GM12872 (cell line): Measurements from ENCODE around the gene RASGRP1.

Experiments used
- TF ChIP-seq, protein P1 (sequence below): IDR thresholded peaks from 3 replicates; pipeline ENCODE4 v1.5.1; 2011; ENCODE audit warnings: low read depth, mild to moderate bottlenecking, low read length, moderate library complexity; ENCODE audit not compliant: insufficient read depth

Gene RASGRP1

DNA sequence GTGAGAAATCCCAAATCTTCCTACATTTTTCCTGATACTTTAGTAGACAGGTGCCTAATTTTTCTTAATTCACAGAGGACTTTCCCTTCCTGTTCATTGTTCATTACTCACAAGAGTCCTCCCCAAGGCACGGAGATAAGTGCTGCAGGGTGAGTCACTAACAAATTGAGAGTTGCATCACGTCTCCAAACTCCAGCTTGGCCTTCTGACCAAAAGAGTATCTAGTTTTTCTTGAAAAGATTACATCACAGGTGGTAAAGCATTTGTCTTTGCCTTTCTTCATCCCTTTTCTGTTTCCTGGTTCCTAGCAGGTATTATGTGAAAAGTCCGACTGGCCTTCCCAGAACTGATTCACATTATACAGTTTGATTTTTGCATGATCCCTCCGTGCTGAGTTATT lies 24.9 kb upstream of the RASGRP1 start:
- TF ChIP-seq, protein P1, sequence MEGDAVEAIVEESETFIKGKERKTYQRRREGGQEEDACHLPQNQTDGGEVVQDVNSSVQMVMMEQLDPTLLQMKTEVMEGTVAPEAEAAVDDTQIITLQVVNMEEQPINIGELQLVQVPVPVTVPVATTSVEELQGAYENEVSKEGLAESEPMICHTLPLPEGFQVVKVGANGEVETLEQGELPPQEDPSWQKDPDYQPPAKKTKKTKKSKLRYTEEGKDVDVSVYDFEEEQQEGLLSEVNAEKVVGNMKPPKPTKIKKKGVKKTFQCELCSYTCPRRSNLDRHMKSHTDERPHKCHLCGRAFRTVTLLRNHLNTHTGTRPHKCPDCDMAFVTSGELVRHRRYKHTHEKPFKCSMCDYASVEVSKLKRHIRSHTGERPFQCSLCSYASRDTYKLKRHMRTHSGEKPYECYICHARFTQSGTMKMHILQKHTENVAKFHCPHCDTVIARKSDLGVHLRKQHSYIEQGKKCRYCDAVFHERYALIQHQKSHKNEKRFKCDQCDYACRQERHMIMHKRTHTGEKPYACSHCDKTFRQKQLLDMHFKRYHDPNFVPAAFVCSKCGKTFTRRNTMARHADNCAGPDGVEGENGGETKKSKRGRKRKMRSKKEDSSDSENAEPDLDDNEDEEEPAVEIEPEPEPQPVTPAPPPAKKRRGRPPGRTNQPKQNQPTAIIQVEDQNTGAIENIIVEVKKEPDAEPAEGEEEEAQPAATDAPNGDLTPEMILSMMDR, result no peak

DNA sequence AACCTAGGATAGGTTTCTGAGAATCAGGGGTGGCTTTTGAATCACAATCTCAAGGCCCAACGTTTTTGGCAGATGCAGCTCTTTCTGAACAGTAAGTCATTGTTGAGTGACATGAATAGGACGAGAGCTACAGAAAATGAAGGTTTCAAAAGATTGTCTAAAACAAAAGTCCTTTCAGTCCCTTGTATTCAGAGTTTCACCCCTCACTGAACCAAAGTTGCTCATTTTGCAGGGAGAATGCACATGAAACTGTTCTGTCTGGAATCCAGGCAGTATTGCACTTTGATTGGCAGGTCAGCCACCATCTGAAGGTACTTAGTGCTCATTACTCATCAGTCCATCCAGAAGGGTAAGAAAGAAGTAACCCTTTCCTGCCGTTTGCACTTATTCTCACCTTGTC lies 24.1 kb upstream of the RASGRP1 start:
- TF ChIP-seq, protein P1, result no peak

DNA sequence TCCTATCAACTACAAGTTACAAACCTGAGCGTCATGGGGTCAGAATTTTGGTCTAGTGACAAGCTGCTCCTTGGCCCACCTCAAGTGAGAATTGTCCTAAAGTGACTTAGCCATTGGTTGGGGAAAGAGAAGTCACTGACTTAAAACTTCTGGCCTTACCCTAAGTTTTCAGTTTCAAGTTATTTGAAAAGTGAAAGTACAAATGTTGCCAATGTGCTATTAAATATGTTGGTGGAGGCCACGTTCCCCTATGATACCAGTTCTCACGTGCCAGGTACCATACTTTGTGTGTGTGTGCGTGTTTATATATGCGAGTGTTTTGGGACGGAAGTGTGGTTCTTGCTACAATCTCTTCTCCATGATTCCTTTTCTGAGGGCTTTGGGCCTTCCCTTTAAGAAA lies 22.6 kb upstream of the RASGRP1 start:
- TF ChIP-seq, protein P1, result no peak

DNA sequence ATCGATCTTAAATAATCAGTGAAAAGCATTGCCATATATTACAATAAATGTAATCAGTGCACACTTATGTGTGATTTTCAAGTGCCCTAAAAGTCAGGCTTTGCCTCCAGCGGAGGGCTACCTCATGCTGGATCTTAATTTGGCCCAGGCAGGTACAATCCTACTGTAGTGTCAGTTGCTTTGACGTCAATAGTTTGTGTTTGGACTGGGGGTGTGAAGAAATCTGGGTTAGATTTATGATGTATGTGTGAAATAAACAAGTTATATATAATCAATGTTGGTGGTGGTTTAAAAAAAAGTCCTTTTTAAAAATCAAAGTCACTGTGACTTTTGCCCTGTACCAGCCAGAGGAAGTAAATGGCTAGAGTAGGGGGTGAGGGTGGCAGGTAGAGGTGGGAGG lies 14.0 kb upstream of the RASGRP1 start:
- TF ChIP-seq, protein P1, result no peak

DNA sequence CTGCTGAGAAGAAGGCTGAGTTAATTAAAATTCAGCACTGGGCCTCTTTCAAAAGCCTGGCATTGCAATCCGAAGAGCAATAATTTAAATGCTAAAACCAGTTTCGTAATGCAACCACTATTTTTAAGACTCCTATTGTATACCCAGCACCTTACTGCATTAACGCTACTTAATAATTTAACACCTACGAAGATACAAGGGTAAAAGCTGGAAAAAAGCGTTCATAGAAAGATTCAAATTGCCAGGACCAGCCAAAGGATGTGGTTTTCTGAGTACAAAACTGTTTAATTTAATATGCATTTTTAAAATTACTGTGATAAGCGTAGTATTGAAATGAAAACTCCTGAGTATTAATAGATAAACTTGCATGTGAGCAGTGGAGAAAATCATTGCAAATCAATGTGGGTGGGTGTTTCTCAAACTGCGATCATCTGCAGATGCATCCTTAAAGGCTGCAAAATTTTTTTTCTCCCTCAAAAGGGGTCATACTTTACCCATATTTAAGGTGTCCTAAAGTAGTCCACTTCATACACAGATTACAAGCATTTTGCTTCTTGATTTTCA lies 12.9 kb upstream of the RASGRP1 start:
- TF ChIP-seq, protein P1, result no peak

DNA sequence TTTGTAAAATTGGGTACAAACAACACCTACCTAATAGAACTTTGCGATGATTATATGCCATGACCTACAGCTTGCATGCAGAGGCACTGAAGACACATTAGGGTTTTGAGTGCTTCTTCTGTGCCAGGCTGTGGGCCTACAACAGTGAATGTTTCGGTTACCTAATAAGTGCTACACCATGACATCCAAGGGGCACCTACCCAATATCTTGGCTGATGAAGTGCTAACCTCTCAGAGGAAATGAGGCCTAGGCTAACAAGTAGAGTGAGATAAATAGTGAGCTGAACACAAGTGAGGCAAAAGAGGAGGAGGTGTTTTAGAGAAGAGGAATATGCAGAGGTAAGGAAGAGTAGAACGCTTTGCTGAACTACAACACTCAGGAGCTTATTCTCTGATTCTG lies 12.2 kb upstream of the RASGRP1 start:
- TF ChIP-seq, protein P1, result no peak

DNA sequence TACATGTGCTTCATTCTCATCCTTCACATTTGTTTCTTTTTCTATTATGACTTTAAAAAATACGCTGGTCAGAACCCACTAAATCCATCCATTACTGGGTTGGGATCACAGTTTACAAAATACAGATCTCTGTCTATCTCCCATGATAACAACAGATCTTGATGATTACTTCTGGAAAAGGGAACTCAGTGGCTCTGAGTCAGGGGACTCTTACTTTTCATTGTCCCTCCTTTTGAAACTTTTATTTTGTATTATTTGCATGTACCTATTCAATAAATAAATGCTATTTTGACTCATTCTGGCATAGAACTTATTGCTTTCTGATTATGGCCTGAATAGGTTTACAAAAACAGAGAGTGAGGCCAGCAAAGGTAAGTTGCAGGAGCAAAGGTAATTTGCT lies 11.6 kb upstream of the RASGRP1 start:
- TF ChIP-seq, protein P1, result no peak
